Breast epithelium (tissue), 3 donors: ENCODE results near the gene MGAT4B.

Experiments
- CTCF ChIP-seq, 3 donors: fragments of 450-650 bp; IDR thresholded peaks; one replicate each; pipeline ENCODE4 v1.5.1; 2016 to 2017; ENCODE audit warnings: antibody characterized with exemption in 3 of 3, mild to moderate bottlenecking in 3 of 3, moderate library complexity in 3 of 3
- POLR2A ChIP-seq: fragments of 450-650 bp; IDR thresholded peaks from one replicate; pipeline ENCODE4 v1.6.1; 2016; ENCODE audit warnings: antibody characterized with exemption, mild to moderate bottlenecking, moderate library complexity

- TF ChIP-seq CTCF (IDR thresholded peaks at IDR 0.05) (no peak), POLR2A (no peak)
Observed at GRCh38 chr5:179815491-179816249, 9.0 kb upstream of the MGAT4B start.
